ENCODE data around the gene PKIG.

DNA sequence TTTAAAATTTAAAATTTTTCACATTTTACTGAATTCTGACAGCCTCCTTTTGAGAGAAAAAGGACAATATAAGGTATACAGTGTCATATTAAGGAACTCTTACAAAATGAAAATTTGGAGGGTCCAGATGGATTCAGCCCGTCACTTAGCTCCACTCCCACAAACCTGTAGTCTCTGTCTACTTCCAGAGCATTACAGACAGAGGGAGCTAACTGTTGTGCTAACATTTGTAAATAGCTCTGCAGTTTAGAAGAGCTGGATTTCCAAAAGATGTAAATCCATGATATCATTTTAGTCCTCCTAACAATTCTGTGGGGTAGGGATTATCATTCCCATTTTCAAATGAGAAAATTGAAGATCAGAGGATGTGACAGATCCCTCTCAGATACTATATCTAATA is 44.4 kb upstream of the PKIG start:
- TF ChIP-seq, protein P1, sequence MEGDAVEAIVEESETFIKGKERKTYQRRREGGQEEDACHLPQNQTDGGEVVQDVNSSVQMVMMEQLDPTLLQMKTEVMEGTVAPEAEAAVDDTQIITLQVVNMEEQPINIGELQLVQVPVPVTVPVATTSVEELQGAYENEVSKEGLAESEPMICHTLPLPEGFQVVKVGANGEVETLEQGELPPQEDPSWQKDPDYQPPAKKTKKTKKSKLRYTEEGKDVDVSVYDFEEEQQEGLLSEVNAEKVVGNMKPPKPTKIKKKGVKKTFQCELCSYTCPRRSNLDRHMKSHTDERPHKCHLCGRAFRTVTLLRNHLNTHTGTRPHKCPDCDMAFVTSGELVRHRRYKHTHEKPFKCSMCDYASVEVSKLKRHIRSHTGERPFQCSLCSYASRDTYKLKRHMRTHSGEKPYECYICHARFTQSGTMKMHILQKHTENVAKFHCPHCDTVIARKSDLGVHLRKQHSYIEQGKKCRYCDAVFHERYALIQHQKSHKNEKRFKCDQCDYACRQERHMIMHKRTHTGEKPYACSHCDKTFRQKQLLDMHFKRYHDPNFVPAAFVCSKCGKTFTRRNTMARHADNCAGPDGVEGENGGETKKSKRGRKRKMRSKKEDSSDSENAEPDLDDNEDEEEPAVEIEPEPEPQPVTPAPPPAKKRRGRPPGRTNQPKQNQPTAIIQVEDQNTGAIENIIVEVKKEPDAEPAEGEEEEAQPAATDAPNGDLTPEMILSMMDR (IDR thresholded peaks at IDR 0.05) = peak in 3 of 4 experiments; percentile 20 to 35 (median 33)
- TF ChIP-seq POLR2A (IDR thresholded peaks at IDR 0.05) (no peak), POLR2AphosphoS5 (IDR thresholded peaks at IDR 0.05) (no peak)

All from sigmoid colon (tissue), 4 donors.